ENCODE measurements around the gene MCF2L2.

DNA sequence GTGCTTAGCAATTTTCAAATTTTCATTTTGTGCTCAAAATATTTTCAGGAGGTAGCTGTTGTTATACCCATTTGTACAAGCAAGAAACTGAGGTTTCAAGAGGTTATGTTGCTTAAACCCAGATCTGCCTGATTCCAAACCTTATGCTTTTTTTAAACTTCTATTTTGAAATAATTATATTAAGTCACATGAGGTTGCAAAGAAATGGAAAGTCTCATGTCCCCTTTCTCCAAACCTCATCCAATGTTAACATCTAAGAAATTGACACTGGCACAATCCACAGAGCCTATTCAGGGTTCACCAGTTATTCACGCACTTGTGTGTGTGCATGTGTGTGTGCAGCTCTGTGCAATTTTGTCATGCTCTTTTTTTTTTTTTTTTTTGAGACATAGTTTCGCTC, 140.3 kb downstream of the MCF2L2 start:
- TF ChIP-seq, protein P1, sequence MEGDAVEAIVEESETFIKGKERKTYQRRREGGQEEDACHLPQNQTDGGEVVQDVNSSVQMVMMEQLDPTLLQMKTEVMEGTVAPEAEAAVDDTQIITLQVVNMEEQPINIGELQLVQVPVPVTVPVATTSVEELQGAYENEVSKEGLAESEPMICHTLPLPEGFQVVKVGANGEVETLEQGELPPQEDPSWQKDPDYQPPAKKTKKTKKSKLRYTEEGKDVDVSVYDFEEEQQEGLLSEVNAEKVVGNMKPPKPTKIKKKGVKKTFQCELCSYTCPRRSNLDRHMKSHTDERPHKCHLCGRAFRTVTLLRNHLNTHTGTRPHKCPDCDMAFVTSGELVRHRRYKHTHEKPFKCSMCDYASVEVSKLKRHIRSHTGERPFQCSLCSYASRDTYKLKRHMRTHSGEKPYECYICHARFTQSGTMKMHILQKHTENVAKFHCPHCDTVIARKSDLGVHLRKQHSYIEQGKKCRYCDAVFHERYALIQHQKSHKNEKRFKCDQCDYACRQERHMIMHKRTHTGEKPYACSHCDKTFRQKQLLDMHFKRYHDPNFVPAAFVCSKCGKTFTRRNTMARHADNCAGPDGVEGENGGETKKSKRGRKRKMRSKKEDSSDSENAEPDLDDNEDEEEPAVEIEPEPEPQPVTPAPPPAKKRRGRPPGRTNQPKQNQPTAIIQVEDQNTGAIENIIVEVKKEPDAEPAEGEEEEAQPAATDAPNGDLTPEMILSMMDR (IDR thresholded peaks at IDR 0.05), result no peak
- no peak for TF ChIP-seq POLR2A (IDR thresholded peaks at IDR 0.05)

All from uterus (tissue), 2 donors.